GM18873 (cell line): ENCODE results near the gene DBNDD1.
"Not testable (repeated sequence)": the region's sequence is repeated elsewhere in the genome, so short reads cannot be mapped to it uniquely, and the experiment has no call there.

Experiments used
- ATAC-seq: cut with Tn5 transposase; IDR thresholded peaks from one replicate; pipeline ENCODE4 v1.9.1; 2021; ENCODE audit warnings: mild to moderate bottlenecking, moderate library complexity, moderate number of reproducible peaks; ENCODE audit not compliant: unreplicated experiment, low FRiP score

DBNDD1 gene

GRCh38 chr16:89967436-89967835, 51.8 kb downstream of the DBNDD1 start:
- not testable (repeated sequence) for ATAC-seq

GRCh38 chr16:89966756-89967155, 52.5 kb downstream of the DBNDD1 start:
- no peak for ATAC-seq

GRCh38 chr16:89965447-89966225, 53.6 kb downstream of the DBNDD1 start:
- no peak for ATAC-seq

GRCh38 chr16:89964201-89964600, 55.1 kb downstream of the DBNDD1 start:
- ATAC-seq = no peak

GRCh38 chr16:89962754-89963498, 56.3 kb downstream of the DBNDD1 start:
- ATAC-seq = no peak

- no peak for ATAC-seq
These were observed 57.3 kb downstream of the DBNDD1 start for GRCh38 chr16:89961920-89962319.

- ATAC-seq = no peak
These were observed 58.3 kb downstream of the DBNDD1 start for GRCh38 chr16:89960966-89961365.

GRCh38 chr16:89958596-89958995, 60.7 kb downstream of the DBNDD1 start:
- ATAC-seq = no peak

- ATAC-seq = no peak
These were observed 61.2 kb downstream of the DBNDD1 start for GRCh38 chr16:89958068-89958467.

GRCh38 chr16:89957216-89957785, 62.0 kb downstream of the DBNDD1 start:
- no peak for ATAC-seq

- no peak for ATAC-seq
These were observed 62.6 kb downstream of the DBNDD1 start for GRCh38 chr16:89956505-89957215.

- ATAC-seq = no peak
These were observed 64.1 kb downstream of the DBNDD1 start for GRCh38 chr16:89955001-89955685.
